Measurements from ENCODE around the gene NEURL1.

DNA sequence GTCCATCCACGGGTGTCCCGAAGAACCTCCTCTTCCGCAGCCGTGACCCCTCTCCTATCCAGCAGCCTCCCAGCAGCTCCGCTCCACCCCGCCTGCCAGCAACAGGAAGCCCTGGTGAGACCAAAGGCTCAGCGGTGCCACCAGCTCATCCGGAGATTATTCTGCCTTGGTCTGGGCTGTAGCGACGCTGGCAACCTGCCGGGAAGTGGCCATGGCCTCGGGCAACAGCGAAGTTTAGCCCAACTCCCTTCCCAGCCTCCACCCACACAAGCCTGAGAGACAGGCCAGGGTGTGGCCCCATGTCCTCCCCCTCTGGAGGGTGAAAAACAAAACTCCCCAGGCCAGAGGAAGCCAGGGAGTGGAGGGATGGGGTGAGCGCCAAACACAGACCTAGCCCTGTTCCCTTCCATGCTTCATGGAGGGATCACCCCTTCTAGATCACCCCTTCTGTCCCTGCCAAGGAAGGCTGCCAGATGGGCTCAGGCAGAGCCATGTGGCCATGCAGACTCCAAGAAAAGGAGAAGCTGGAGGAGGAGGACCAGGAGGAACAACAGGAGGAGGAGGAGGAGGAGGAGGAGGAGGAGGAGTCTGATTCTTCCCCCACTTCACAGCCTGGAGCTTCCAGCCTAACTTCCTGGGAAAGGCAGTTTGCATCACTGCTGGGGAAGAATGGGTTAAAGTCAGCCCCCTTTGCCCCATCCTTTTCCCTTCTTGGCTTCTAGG lies 42.3 kb upstream of the NEURL1 start:
- TF ChIP-seq SIN3A (IDR thresholded peaks at IDR 0.05; ENCODE audit: low read depth, low read length) (no peak), NR2C2 (IDR thresholded peaks at IDR 0.05; ENCODE audit: borderline replicate concordance, control insufficient read depth, insufficient read length, low read depth) (no peak), NRF1 (conservative IDR thresholded peaks at IDR 0.05; ENCODE audit: low read depth, low read length) (no peak), SRF (IDR thresholded peaks at IDR 0.05; ENCODE audit: low read depth in 2 of 2, low read length in 2 of 2) (no peak), RAD21 (IDR thresholded peaks at IDR 0.05; ENCODE audit: insufficient read depth, low read depth, low read length) (no peak), TARDBP (IDR thresholded peaks at IDR 0.05; ENCODE audit: borderline replicate concordance) (no peak), TCF12 (IDR thresholded peaks at IDR 0.05; ENCODE audit: low read depth, low read length) (no peak), ASH2L (IDR thresholded peaks at IDR 0.05; ENCODE audit: borderline replicate concordance, low read depth) (no peak), EZH2 (IDR thresholded peaks at IDR 0.05; ENCODE audit: borderline replicate concordance, control insufficient read depth, low read depth, low read length) (no peak)
- TF ChIP-seq, protein P1, sequence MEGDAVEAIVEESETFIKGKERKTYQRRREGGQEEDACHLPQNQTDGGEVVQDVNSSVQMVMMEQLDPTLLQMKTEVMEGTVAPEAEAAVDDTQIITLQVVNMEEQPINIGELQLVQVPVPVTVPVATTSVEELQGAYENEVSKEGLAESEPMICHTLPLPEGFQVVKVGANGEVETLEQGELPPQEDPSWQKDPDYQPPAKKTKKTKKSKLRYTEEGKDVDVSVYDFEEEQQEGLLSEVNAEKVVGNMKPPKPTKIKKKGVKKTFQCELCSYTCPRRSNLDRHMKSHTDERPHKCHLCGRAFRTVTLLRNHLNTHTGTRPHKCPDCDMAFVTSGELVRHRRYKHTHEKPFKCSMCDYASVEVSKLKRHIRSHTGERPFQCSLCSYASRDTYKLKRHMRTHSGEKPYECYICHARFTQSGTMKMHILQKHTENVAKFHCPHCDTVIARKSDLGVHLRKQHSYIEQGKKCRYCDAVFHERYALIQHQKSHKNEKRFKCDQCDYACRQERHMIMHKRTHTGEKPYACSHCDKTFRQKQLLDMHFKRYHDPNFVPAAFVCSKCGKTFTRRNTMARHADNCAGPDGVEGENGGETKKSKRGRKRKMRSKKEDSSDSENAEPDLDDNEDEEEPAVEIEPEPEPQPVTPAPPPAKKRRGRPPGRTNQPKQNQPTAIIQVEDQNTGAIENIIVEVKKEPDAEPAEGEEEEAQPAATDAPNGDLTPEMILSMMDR (IDR thresholded peaks at IDR 0.05 in 2 of 3, conservative IDR thresholded peaks at IDR 0.05 in 1 of 3; ENCODE audit: control insufficient read depth in 2 of 3, extremely low read depth in 1 of 3, insufficient read depth in 1 of 3, low read depth in 3 of 3, low read length in 3 of 3) = no peak

All from GM12878 (cell line).